Measurements from ENCODE around the gene TMEM232. TPM values are rescaled to one million over a fixed set of nuclear protein-coding genes. Genes with fewer than 3 reads are reported as not detected.

TMEM232 gene
- total and polyA plus RNA-seq, 2 experiments from 2014 or later: 0.78 to 6.2 TPM

DNA sequence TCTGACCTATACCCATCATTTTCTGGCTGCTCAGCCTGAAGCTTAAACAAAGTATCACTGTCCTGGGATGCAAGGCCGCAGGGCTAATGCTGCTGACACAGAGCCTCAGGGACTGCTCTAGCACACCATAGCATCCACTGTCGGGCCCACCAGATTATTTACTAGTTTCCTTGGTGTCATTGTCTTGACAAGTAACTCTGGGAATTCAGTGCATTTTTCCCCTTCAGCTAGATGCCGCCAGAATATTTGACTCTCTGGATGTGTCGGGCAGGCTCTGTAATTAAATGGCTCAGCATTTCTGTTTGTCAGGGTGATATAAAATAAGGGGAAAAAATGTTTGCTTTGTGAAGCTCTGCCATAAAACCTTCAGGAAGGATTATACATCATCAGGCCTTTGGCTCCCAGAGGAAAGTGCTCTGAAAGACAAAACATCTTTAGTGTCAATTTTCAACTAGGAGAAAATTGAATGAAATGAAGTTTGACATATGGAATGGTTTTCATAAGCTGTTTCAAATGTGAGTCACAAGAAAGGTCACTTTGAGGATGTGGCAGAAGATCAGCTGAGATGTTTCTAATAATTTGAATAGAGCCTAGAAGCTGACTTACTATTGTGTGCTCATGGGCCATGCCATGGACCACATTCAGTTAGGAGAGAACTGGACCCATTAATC lies 350.1 kb downstream of the TMEM232 start:
- no peaks in the 10 kb centered on the region for H3K36me3 ChIP-seq (ENCODE audit: low read depth)
- WGBS, 2 experiments (ENCODE audit: low coverage in 1 of 2, low lambda C conversion rate in 2 of 2, missing lambda C conversion rate in 2 of 2): 12 to 19% methylated on average over 4 of the region's 4 CpGs
- TF ChIP-seq EZH2 (IDR thresholded peaks at IDR 0.05; ENCODE audit: insufficient read depth, poor library complexity, severe bottlenecking) (no peak), EZH2phosphoT487 (IDR thresholded peaks at IDR 0.05; ENCODE audit: insufficient read depth, low read depth) (no peak)
- H2AFZ ChIP-seq: peak overlapping the region; percentile 11; the same call in 1 of the 2 replicates
- DNase-seq: peak; percentile 70
- H3K4me1 ChIP-seq (ENCODE audit: insufficient read depth): peaks cover 37% of the 10 kb centered on the region
- peak overlapping the region; percentile 44; the same call in 1 of the 2 replicates for H3K4me3 ChIP-seq
- H3K9ac ChIP-seq: peak overlapping the region; percentile 11; the same call in 1 of the 2 replicates
- no peaks in the 10 kb centered on the region for H3K79me2 ChIP-seq (ENCODE audit: insufficient read depth)
- no peaks in the 10 kb centered on the region for H4K20me1 ChIP-seq (ENCODE audit: insufficient read depth)
- H3F3A ChIP-seq (ENCODE audit: insufficient read depth): peaks cover 36% of the 10 kb centered on the region
- no peaks in the 10 kb centered on the region for H3K27me3 ChIP-seq (replicated peaks; ENCODE audit: insufficient read depth)
- H3K9me3 ChIP-seq (ENCODE audit: low read depth): no peaks in the 10 kb centered on the region
- no peaks in the 10 kb centered on the region for H3K9me2 ChIP-seq (ENCODE audit: insufficient read depth)
- peak overlapping the region; percentile 65 for H3K4me2 ChIP-seq (ENCODE audit: unreplicated experiment)
- in situ Hi-C loops (cut with MboI): no loop called here
- H3K27ac ChIP-seq: peak overlapping the region; percentile 74

- no peaks in the 10 kb centered on the region for H3K27me3 ChIP-seq (replicated peaks; ENCODE audit: insufficient read depth)
- no peak overlapping the region for H3K4me2 ChIP-seq (ENCODE audit: unreplicated experiment)
- H3F3A ChIP-seq (ENCODE audit: insufficient read depth): peaks cover 12% of the 10 kb centered on the region
- no peaks in the 10 kb centered on the region for H3K9me3 ChIP-seq (ENCODE audit: low read depth)
- H3K4me1 ChIP-seq (ENCODE audit: insufficient read depth): peaks cover 16% of the 10 kb centered on the region
- in situ Hi-C loops (cut with MboI): no loop called here
- H3K9ac ChIP-seq: no peak overlapping the region
- no peaks in the 10 kb centered on the region for H3K79me2 ChIP-seq (ENCODE audit: insufficient read depth)
- no peak overlapping the region for H3K27ac ChIP-seq
- no peak overlapping the region for H2AFZ ChIP-seq
- TF ChIP-seq EZH2phosphoT487 (IDR thresholded peaks at IDR 0.05; ENCODE audit: insufficient read depth, low read depth): no peak
- WGBS, 2 experiments (ENCODE audit: low coverage in 1 of 2, low lambda C conversion rate in 2 of 2, missing lambda C conversion rate in 2 of 2): 100% methylated on average over 3 of the region's 3 CpGs
- no peaks in the 10 kb centered on the region for H3K9me2 ChIP-seq (ENCODE audit: insufficient read depth)
- no peak for DNase-seq
- H3K4me3 ChIP-seq: no peak overlapping the region
- H4K20me1 ChIP-seq (ENCODE audit: insufficient read depth): no peaks in the 10 kb centered on the region
- H3K36me3 ChIP-seq (ENCODE audit: low read depth): no peaks in the 10 kb centered on the region
Measured at GRCh38 chr5:110371725-110372041, 354.8 kb downstream of the TMEM232 start.

DNA sequence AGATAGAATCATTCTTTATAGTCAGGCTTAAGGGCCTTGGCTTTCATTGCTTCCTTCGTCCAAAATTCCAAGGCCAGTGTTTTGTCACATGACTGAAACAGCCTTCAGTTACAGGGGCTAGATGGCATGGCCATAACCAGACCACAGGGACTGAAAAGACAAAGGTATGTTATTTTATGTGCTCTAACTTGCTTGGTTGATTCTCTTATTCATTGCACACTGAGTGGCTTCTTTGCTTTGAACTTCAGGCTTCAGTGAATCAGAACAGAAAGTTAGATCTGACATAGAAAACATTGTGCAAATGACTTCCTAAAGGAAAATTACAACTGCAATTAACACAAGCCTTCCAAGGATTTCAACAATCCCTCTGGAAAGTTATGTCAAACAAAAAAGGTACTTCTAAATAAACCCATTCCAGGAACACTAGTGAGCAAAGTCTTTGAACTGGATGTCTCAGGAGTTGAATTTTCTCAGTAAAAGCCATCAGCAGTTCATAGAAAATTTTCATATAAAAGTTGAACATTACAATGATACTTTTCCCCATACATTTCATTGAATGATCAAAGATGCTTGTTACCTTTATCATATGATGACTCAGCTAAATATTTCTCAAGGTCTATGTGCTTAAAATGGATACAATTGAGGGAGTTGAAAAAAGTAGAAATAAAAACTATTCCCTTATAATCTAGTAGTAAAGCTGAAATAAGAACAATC lies 355.3 kb downstream of the TMEM232 start:
- peaks cover 11% of the 10 kb centered on the region for H3K4me1 ChIP-seq (ENCODE audit: insufficient read depth)
- H3K4me3 ChIP-seq: no peak overlapping the region
- no peaks in the 10 kb centered on the region for H3K9me2 ChIP-seq (ENCODE audit: insufficient read depth)
- in situ Hi-C loops (cut with MboI): no loop called here
- no peaks in the 10 kb centered on the region for H3K27me3 ChIP-seq (replicated peaks; ENCODE audit: insufficient read depth)
- DNase-seq: no peak
- H3K36me3 ChIP-seq (ENCODE audit: low read depth): no peaks in the 10 kb centered on the region
- H3K27ac ChIP-seq: no peak overlapping the region
- no peaks in the 10 kb centered on the region for H4K20me1 ChIP-seq (ENCODE audit: insufficient read depth)
- H2AFZ ChIP-seq: no peak overlapping the region
- no peak for TF ChIP-seq EZH2 (IDR thresholded peaks at IDR 0.05; ENCODE audit: insufficient read depth, poor library complexity, severe bottlenecking)
- no peak for TF ChIP-seq EZH2phosphoT487 (IDR thresholded peaks at IDR 0.05; ENCODE audit: insufficient read depth, low read depth)
- peaks cover 6% of the 10 kb centered on the region for H3F3A ChIP-seq (ENCODE audit: insufficient read depth)
- WGBS, 2 experiments (ENCODE audit: low coverage in 1 of 2, low lambda C conversion rate in 2 of 2, missing lambda C conversion rate in 2 of 2): 76 to 77% methylated on average over 1 of the region's 1 CpG
- H3K9me3 ChIP-seq (ENCODE audit: low read depth): no peaks in the 10 kb centered on the region
- H3K4me2 ChIP-seq (ENCODE audit: unreplicated experiment): no peak overlapping the region
- no peaks in the 10 kb centered on the region for H3K79me2 ChIP-seq (ENCODE audit: insufficient read depth)
- no peak overlapping the region for H3K9ac ChIP-seq

Small RNAs within 50 kb of the gene (microRNA-seq; reads per million reads assigned to microRNA genes)
- gene MIR548F3 (ENCODE audit: borderline number of aligned reads): not detected

Small RNAs within 50 kb of the gene (small RNA-seq; reads per million reads assigned to genes)
- gene MIR548F3 (ENCODE audit: low read depth, low replicate concordance) (not detected), gene RF00432 (ENCODE audit: low read depth, low replicate concordance) (not detected)

Other genes starting within 250 kb of the TMEM232 start
- gene SLC25A46, start 12.3 kb upstream of the TMEM232 start, total RNA-seq (2014; rRNA removed; shearing (Covaris generic)): 67.0 and 76.2 TPM in 2 replicates
- 31.8 and 34.3 TPM in 2 replicates for gene SLC25A46, start 12.3 kb upstream of the TMEM232 start, polyA plus RNA-seq (2016; fragmentation: Nextera tagmentation; extraction: Ambion mirVana)

All from GM23248 (cell line).